Measurements from ENCODE around the gene RAB4A.
A peak's percentile ranks its signal among the peaks of the same experiment; 100 is the strongest.

The RAB4A gene

GRCh38 chr1:229344937-229345684 lies 74.2 kb downstream of the RAB4A start:
- no peak for DNase-seq (ENCODE audit: low read depth)
- no peak for TF ChIP-seq POLR2A (IDR thresholded peaks at IDR 0.05; ENCODE audit: extremely low read depth, insufficient read length)
- no peak for TF ChIP-seq MYC (IDR thresholded peaks at IDR 0.05; ENCODE audit: low read depth, low read length)
- TF ChIP-seq CTCF (IDR thresholded peaks at IDR 0.05; ENCODE audit: low read depth, low read length) = no peak
- TF ChIP-seq MAX (IDR thresholded peaks at IDR 0.05; ENCODE audit: low read depth, low read length) = no peak

DNA sequence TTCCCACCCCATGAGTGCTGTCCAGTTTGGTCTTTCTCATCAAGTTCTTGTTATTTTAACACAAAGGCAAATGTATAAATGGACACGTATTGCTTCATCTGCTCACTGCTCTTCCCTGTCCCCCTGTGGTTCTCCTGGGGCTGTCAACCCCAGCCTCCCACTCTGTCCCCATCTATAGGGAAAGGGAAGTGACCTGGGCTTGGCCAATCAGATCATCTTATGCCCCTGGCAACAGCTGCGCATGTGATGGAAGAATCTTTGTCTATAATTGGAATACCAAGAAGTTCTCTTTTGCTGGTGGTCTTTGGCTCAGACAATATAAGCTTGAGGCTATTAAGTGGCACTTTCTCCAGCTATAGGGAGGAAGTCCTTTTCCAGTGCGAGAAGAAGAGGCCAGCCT lies 76.6 kb downstream of the RAB4A start:
- no peak overlapping the region for H3K4me3 ChIP-seq (ENCODE audit: low read depth, low read length)
- no peak for TF ChIP-seq POLR2A (IDR thresholded peaks at IDR 0.05; ENCODE audit: extremely low read depth, insufficient read length)
- peak; percentile 65 for DNase-seq (ENCODE audit: low read depth)

More at GRCh38 chr1:229344937-229345684, 74.2 kb downstream of the RAB4A start:
- H3K4me3 ChIP-seq (ENCODE audit: low read depth, low read length) = no peak overlapping the region

DNA sequence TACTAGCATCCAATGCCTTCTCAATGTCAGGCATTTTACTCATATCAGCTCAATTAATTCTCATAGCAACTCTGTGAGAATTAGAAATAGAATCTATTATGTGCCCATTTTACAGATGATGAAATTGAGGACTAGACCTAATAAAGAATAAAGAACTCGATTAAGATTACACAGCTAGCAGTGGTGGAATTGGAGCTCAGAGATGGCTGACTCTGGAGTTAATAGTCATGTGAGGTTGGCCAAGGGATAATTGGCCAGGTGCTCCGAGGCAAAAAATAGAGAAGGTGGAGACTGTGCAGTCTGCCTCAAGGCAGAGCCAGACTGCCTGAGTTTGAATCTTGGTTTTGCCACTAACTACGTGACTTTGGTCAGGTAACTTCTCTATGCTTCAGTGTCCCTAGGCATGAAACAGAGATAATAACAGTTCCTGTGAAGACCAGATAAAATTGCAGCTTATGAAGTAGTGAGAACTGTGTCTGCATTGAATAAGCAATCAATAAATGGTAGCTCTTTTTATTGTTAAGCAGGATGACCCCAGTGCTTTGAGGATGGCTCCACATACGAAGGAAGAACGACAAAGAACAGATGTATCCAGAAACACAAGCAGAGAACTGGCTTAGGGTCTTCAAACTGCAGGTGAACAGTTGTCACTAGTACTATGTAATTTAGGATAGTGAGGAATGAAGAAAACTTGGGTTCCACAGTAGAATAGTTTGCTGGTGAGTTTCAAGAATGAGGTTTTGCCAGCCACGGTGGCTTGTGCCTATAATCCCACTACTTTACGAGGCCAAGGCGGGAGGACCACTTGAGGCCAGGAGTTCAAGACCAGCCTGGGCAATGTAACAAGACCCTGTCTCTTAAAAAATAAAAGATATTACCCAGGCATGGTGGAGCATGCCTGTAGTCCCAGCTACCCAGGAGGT lies 78.8 kb downstream of the RAB4A start:
- TF ChIP-seq MAX (IDR thresholded peaks at IDR 0.05; ENCODE audit: low read depth, low read length) (no peak), MYC (IDR thresholded peaks at IDR 0.05; ENCODE audit: low read depth, low read length) (no peak), POLR2A (IDR thresholded peaks at IDR 0.05; ENCODE audit: extremely low read depth, insufficient read length) (no peak), CTCF (IDR thresholded peaks at IDR 0.05; ENCODE audit: low read depth, low read length) (no peak)
- DNase-seq (ENCODE audit: low read depth) = no peak
- H3K4me3 ChIP-seq (ENCODE audit: low read depth, low read length) = no peak overlapping the region

GRCh38 chr1:229352975-229353374 lies 82.1 kb downstream of the RAB4A start:
- H3K4me3 ChIP-seq (ENCODE audit: low read depth, low read length) = no peak overlapping the region
- DNase-seq (ENCODE audit: low read depth) = no peak
- no peak for TF ChIP-seq MYC (IDR thresholded peaks at IDR 0.05; ENCODE audit: low read depth, low read length)
- no peak for TF ChIP-seq MAX (IDR thresholded peaks at IDR 0.05; ENCODE audit: low read depth, low read length)
- TF ChIP-seq CTCF (IDR thresholded peaks at IDR 0.05; ENCODE audit: low read depth, low read length) = no peak
- no peak for TF ChIP-seq POLR2A (IDR thresholded peaks at IDR 0.05; ENCODE audit: extremely low read depth, insufficient read length)

DNA sequence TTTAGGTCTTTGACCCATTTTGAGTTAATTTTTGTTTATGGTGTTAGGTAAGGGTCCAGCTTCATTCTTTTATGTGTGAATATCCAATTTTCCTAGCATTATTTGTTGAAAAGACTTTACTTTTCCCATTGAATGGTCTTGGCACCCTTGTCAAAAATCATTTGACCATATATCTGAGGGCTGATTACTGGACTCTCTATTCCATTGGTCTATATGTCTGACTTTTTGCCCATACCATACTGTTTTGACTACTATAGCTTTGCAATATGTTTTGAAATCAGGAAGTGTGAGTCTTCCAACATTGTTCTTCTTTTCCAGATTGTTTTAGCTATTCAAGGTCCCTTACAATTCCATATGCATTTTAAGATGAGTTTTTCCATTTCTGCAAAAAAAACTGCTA lies 83.3 kb downstream of the RAB4A start:
- no peak overlapping the region for H3K4me3 ChIP-seq (ENCODE audit: low read depth, low read length)
- no peak for DNase-seq (ENCODE audit: low read depth)
- TF ChIP-seq POLR2A (IDR thresholded peaks at IDR 0.05; ENCODE audit: extremely low read depth, insufficient read length) = no peak
- no peak for TF ChIP-seq MYC (IDR thresholded peaks at IDR 0.05; ENCODE audit: low read depth, low read length)
- no peak for TF ChIP-seq CTCF (IDR thresholded peaks at IDR 0.05; ENCODE audit: low read depth, low read length)
- TF ChIP-seq MAX (IDR thresholded peaks at IDR 0.05; ENCODE audit: low read depth, low read length) = no peak
